A673 (cell line): Measurements from ENCODE around the gene ICE1. TPM values are rescaled to one million over a fixed set of nuclear protein-coding genes. Genes with fewer than 3 reads are reported as not detected.

ENCODE experiments used
- BruUV-seq: library from RNA; stranded (reverse); fragments of 400-500 nt; replicated peaks from 2 replicates; lab custom pipeline; 2021; lab: Mats Ljungman, UMichigan
- CTCF ChIA-PET: fragments of 300-600 bp; sonication (Branson Sonifier 250); formaldehyde crosslinking; loops from one replicate; lab custom pipeline; 2022; ENCODE audit warnings: antibody characterized with exemption; lab: Charles Lee
- POLR2A ChIA-PET: fragments of 300-600 bp; sonication (Branson Sonifier 250); formaldehyde crosslinking; loops from one replicate; lab custom pipeline; 2022; ENCODE audit warnings: antibody characterized with exemption; ENCODE audit not compliant: low non-redundant PET; lab: Charles Lee
- DNase-seq: peaks from one replicate; pipeline ENCODE4 v3.0.0-alpha.2; 2015; ENCODE audit warnings: low spot score
- H3K27ac ChIP-seq: fragments of 200-600 bp; sonication (generic); 2 replicates; pipeline ENCODE4 v1.5.1; 2016; ENCODE audit warnings: mixed run types, low read depth, mild to moderate bottlenecking, mixed read lengths, antibody characterized with exemption, low read length; ENCODE audit not compliant: poor library complexity, severe bottlenecking
- H3K27me3 ChIP-seq: fragments of 200-600 bp; sonication (generic); replicated peaks from 2 replicates; pipeline ENCODE4 v1.6.1; 2017; ENCODE audit warnings: mixed run types, low read depth, mild to moderate bottlenecking, mixed read lengths, antibody characterized with exemption, low read length; ENCODE audit not compliant: insufficient read depth, poor library complexity
- H3K36me3 ChIP-seq: fragments of 200-600 bp; sonication (generic); 2 replicates; pipeline ENCODE4 v1.6.1; 2016; ENCODE audit warnings: mixed run types, mild to moderate bottlenecking, mixed read lengths, antibody characterized with exemption, low read length; ENCODE audit not compliant: insufficient read depth, poor library complexity, severe bottlenecking
- H3K4me1 ChIP-seq: fragments of 200-600 bp; sonication (generic); 2 replicates; pipeline ENCODE4 v1.6.1; 2017; ENCODE audit warnings: mixed run types, mild to moderate bottlenecking, mixed read lengths, antibody characterized with exemption, low read length; ENCODE audit not compliant: insufficient read depth, poor library complexity, severe bottlenecking
- H3K4me3 ChIP-seq: fragments of 200-600 bp; sonication (generic); 2 replicates; pipeline ENCODE4 v1.5.1; 2016; ENCODE audit warnings: low read depth, mixed run types, mild to moderate bottlenecking, mixed read lengths, low read length; ENCODE audit not compliant: poor library complexity, severe bottlenecking
- H3K9me3 ChIP-seq: fragments of 200-600 bp; sonication (generic); 2 replicates; pipeline ENCODE4 v1.6.1; 2016; ENCODE audit warnings: mixed run types, low read depth, mild to moderate bottlenecking, mixed read lengths, antibody characterized with exemption, low read length; ENCODE audit not compliant: poor library complexity, severe bottlenecking
- CTCF ChIP-seq: fragments of 300-800, 200-600 bp; sonication (generic); conservative IDR thresholded peaks from 2 replicates; pipeline ENCODE4 v1.5.1; 2017; ENCODE audit warnings: low read depth, mild to moderate bottlenecking, antibody characterized with exemption, low read length, moderate library complexity, mixed read lengths
- EZH2 ChIP-seq: fragments of 200-600 bp; sonication (generic); IDR thresholded peaks from 2 replicates; pipeline ENCODE4 v1.6.1; 2017; ENCODE audit warnings: borderline replicate concordance, low read depth, mild to moderate bottlenecking, mixed read lengths, antibody characterized with exemption, low read length; ENCODE audit not compliant: poor library complexity, severe bottlenecking
- intact Hi-C: fragments of 100-400 bp; cut with micrococcal nuclease; formaldehyde crosslinking; loops from one replicate; pipeline ENCODE4 v1.10.0; 2022; ENCODE audit not compliant: unreplicated experiment
- total RNA-seq: library from RNA; stranded (reverse); gene quantifications from 2 replicates; pipeline ENCODE4 v1.2.3, GENCODE V29; 2021

Gene ICE1
- total RNA-seq, 1 experiment from 2014 or later, result 37.2 TPM

GRCh38 chr5:5420251-5420650, 2.2 kb upstream of the ICE1 start:
- Histone ChIP-seq H3K36me3 (no peaks in the 10 kb centered on the region), H3K4me1 (peaks cover 7% of the 10 kb centered on the region), H3K27ac (no peak overlapping the region), H3K9me3 (no peaks in the 10 kb centered on the region), H3K27me3 (no peaks in the 10 kb centered on the region), H3K4me3 (no peak overlapping the region)
- CTCF ChIA-PET, result no interaction called here
- DNase-seq, result no peak
- TF ChIP-seq EZH2, result no peak
- TF ChIP-seq CTCF, result no peak
- no TSS peak for BruUV-seq
- intact Hi-C loops, result no loop called here
- POLR2A ChIA-PET, result no interaction called here

GRCh38 chr5:5421149-5421960, 1.1 kb upstream of the ICE1 start:
- no peak for TF ChIP-seq CTCF
- TF ChIP-seq EZH2, result no peak
- Histone ChIP-seq H3K4me1 (peaks cover 7% of the 10 kb centered on the region), H3K9me3 (no peaks in the 10 kb centered on the region), H3K36me3 (no peaks in the 10 kb centered on the region), H3K4me3 (peak overlapping the region; percentile 96), H3K27me3 (no peaks in the 10 kb centered on the region), H3K27ac (peak overlapping the region; percentile 99)
- CTCF ChIA-PET, result interaction anchor here (0.7 to 1.6 kb wide), 2 partner anchors 134 to 542 kb away, joined by 3 to 4 read pairs; no protein-coding TSS in a partner anchor
- POLR2A ChIA-PET, result interaction anchor here (0.7 kb wide), 1 partner anchor 47 kb away, joined by 3 read pairs; no protein-coding TSS in a partner anchor
- TSS peak; percentile 80 for BruUV-seq
- intact Hi-C loops, result no loop called here
- peak; percentile 22 for DNase-seq

- Histone ChIP-seq H3K4me1 (peaks cover 7% of the 10 kb centered on the region), H3K27me3 (no peaks in the 10 kb centered on the region), H3K4me3 (peak overlapping the region; percentile 96), H3K27ac (peak overlapping the region; percentile 99), H3K36me3 (no peaks in the 10 kb centered on the region), H3K9me3 (no peaks in the 10 kb centered on the region)
- intact Hi-C loops, result no loop called here
- ChIA-PET CTCF (interaction anchor here (1.6 kb wide), 1 partner anchor 544 kb away, joined by 3 read pairs; no protein-coding TSS in a partner anchor), POLR2A (interaction anchor here (0.6 to 0.8 kb wide), 3 partner anchors 151 to 269 kb away, joined by 3 to 6 read pairs (median 3); no protein-coding TSS in a partner anchor)
- TF ChIP-seq CTCF, result no peak
- TF ChIP-seq EZH2, result no peak
- DNase-seq, result no peak
- BruUV-seq, result no TSS peak
Measured at GRCh38 chr5:5422819-5423515, 490 bp downstream of the ICE1 start.
